SK-N-MC (cell line): ENCODE measurements around the gene TMEM59.
"Not testable (repeated sequence)": the region's sequence is repeated elsewhere in the genome, so short reads cannot be mapped to it uniquely, and the experiment has no call there.

ENCODE experiments used
- DNase-seq: peaks from one replicate; pipeline ENCODE4 v3.0.0-alpha.2; 2011; ENCODE audit warnings: low read depth, low spot score
- H3K27ac ChIP-seq: fragments of 200-600 bp; sonication (generic); 2 replicates; pipeline ENCODE4 v1.5.1; 2016; ENCODE audit warnings: mixed run types
- H3K36me3 ChIP-seq: fragments of 200-600 bp; sonication (generic); 2 replicates; pipeline ENCODE4 v1.6.1; 2017; ENCODE audit warnings: antibody characterized with exemption, low read length, mixed read lengths; ENCODE audit not compliant: insufficient read depth
- H3K4me3 ChIP-seq: fragments of 200-600 bp; sonication (generic); 2 replicates; pipeline ENCODE4 v1.5.1; 2016
- H3K9ac ChIP-seq: fragments of 200-600 bp; sonication (generic); 2 replicates; pipeline ENCODE4 v1.8.0; 2017; ENCODE audit warnings: mixed run types, mixed read lengths; ENCODE audit not compliant: insufficient read length
- H3K9me3 ChIP-seq: fragments of 200-600 bp; sonication (generic); 2 replicates; pipeline ENCODE4 v1.6.1; 2017; ENCODE audit warnings: low read depth, mild to moderate bottlenecking, antibody characterized with exemption, low read length, moderate library complexity, mixed read lengths
- EZH2 ChIP-seq: fragments of 200-600 bp; sonication (generic); IDR thresholded peaks from one replicate; pipeline ENCODE4 v1.6.1; 2017; ENCODE audit warnings: antibody characterized with exemption
- FOXP2 ChIP-seq: optimal IDR thresholded peaks from 2 replicates; pipeline ENCODE3; 2011; ENCODE audit warnings: mild to moderate bottlenecking, moderate library complexity; ENCODE audit not compliant: insufficient read depth; ENCODE audit errors: extremely low read length, control extremely low read depth
- POLR2AphosphoS5 ChIP-seq: IDR thresholded peaks from 2 replicates; pipeline ENCODE4 v1.6.1; 2012; ENCODE audit warnings: mild to moderate bottlenecking, low read depth, low read length, borderline replicate concordance

Gene TMEM59

GRCh38 chr1:54010415-54011117 lies 42.4 kb downstream of the TMEM59 start:
- Histone ChIP-seq H3K27ac (no peak overlapping the region), H3K36me3 (no peaks in the 10 kb centered on the region), H3K4me3 (no peak overlapping the region), H3K9me3 (no peaks in the 10 kb centered on the region), H3K9ac (no peak overlapping the region)
- DNase-seq, result no peak
- TF ChIP-seq EZH2 (no peak), POLR2AphosphoS5 (no peak), FOXP2 (no peak)

DNA sequence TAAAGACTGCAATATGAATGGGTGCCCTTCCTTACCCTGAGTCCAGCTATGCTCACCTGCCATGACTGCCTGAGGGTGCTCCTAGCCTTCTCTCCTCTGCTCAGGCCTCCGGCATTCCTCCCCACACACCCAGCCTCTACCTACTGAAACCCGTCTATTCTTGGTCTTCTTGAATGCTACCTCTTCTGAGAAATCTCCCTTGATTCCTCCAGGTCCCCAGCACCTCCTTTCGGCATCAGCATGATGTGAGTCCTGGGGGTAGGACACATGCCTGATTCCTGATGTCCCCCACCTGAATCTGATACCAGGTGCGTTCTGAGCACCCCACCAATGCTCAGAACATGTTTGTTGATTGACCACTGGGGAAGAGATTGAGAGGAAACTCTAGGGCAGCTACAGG lies 43.6 kb downstream of the TMEM59 start:
- no peak overlapping the region for H3K27ac ChIP-seq
- no peak overlapping the region for H3K9ac ChIP-seq
- no peak for DNase-seq
- H3K36me3 ChIP-seq, result no peaks in the 10 kb centered on the region
- no peak overlapping the region for H3K4me3 ChIP-seq
- H3K9me3 ChIP-seq, result no peaks in the 10 kb centered on the region
- no peak for TF ChIP-seq EZH2
- TF ChIP-seq FOXP2, result no peak
- no peak for TF ChIP-seq POLR2AphosphoS5

DNA sequence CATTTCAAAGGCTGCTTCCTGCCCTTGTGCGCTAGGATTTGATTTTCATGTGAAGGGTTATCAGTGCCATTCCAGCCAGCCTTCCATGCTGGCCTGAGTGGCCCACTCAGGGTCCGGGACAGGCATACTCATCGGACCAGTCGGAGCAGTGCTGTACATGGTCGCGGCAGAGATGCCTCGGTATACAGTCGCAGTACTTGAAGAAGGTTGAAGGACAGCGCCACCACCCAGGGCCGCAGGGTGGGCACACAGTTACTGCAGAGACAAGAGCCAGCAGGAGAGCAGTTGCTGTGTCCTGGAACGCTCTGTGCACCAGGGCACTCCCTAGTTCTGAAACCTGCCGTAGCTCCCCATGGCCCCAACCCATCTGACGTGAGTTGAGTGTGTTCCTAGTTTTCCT lies 44.1 kb downstream of the TMEM59 start:
- Histone ChIP-seq H3K36me3 (no peaks in the 10 kb centered on the region), H3K9me3 (no peaks in the 10 kb centered on the region), H3K27ac (no peak overlapping the region), H3K4me3 (no peak overlapping the region), H3K9ac (no peak overlapping the region)
- TF ChIP-seq EZH2, result no peak
- DNase-seq, result no peak

- Histone ChIP-seq H3K9me3 (no peaks in the 10 kb centered on the region), H3K27ac (no peak overlapping the region), H3K4me3 (no peak overlapping the region), H3K9ac (no peak overlapping the region), H3K36me3 (no peaks in the 10 kb centered on the region)
- TF ChIP-seq EZH2 (no peak), FOXP2 (no peak), POLR2AphosphoS5 (no peak)
- no peak for DNase-seq
These were observed 45.4 kb downstream of the TMEM59 start for GRCh38 chr1:54007613-54008012.

GRCh38 chr1:54006508-54006907 lies 46.5 kb downstream of the TMEM59 start:
- H3K27ac ChIP-seq, result no peak overlapping the region
- TF ChIP-seq POLR2AphosphoS5 (no peak), FOXP2 (no peak), EZH2 (no peak)
- DNase-seq, result no peak
- H3K9me3 ChIP-seq, result no peaks in the 10 kb centered on the region
- H3K36me3 ChIP-seq, result no peaks in the 10 kb centered on the region
- no peak overlapping the region for H3K9ac ChIP-seq
- H3K4me3 ChIP-seq, result no peak overlapping the region

DNA sequence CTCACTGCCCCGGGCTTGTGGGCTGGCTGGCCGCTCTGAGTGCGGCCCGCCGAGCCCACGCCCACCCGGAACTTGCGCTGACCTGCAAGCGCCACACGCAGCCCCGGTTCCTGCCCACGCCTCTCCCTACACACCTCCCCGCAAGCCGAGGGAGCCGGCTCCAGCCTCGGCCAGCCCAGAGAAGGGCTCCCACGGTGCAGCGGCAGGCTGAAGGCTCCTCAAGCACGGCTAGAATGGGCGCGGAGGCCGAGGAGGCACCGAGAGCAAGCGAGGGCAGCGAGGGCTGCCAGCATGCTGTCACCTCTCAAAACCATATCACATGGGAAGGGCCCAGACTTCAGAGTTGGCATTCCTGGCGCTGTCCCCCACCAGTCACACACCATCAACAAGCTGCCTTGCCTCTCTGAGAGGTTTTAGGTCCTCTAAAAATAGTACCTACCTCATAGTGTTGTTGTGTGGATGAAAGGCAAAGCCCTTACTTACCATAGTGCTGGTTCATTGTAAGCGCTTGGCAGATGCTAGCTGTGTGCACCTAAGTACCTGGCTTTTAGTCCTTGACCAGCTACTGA lies 48.4 kb downstream of the TMEM59 start:
- Histone ChIP-seq H3K9me3 (no peaks in the 10 kb centered on the region), H3K9ac (no peak overlapping the region), H3K4me3 (no peak overlapping the region), H3K27ac (no peak overlapping the region), H3K36me3 (no peaks in the 10 kb centered on the region)
- TF ChIP-seq EZH2, result no peak
- TF ChIP-seq POLR2AphosphoS5, result no peak
- TF ChIP-seq FOXP2, result no peak
- no peak for DNase-seq

DNA sequence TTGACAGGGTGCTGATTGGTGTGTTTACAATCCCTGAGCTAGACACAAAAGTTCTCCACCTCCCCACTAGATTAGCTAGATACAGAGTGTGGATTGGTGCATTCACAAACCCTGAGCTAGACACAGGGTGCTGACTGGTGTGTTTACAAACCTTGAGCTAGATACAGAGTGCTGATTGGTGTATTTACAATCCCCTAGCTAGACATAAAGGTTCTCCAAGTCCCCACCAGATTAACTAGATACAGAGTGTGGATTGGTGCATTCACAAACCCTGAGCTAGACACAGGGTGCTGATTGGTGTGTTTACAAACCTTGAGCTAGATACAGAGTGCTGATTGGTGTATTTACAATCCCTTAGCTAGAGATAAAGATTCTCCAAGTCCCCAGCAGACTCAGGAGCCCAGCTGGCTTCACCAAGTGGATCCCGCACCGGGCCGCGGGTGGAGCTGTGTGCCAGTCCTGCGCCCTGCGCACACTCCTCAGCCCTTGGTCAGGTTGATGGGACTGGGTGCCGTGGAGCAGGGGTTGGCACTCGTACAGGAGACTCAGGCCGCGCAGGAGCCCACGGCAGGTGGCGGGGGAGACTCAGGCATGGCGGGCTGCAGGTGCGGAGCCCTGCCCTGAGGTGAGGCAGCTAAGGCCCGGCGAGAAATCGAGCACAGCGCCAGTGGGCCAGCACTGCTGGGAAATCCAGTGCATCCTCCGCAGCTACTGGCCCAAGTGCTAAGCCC lies 49.1 kb downstream of the TMEM59 start:
- DNase-seq, H3K9me3 ChIP-seq, H3K27ac ChIP-seq, H3K9ac ChIP-seq, H3K4me3 ChIP-seq, H3K36me3 ChIP-seq: not testable (repeated sequence)

GRCh38 chr1:54003249-54003646 lies 49.8 kb downstream of the TMEM59 start:
- no peaks in the 10 kb centered on the region for H3K36me3 ChIP-seq
- TF ChIP-seq POLR2AphosphoS5, result no peak
- TF ChIP-seq EZH2, result no peak
- TF ChIP-seq FOXP2, result no peak

More at GRCh38 chr1:54003249-54003646, 49.8 kb downstream of the TMEM59 start:
- Histone ChIP-seq H3K9ac (no peak overlapping the region), H3K4me3 (no peak overlapping the region), H3K9me3 (no peaks in the 10 kb centered on the region), H3K27ac (no peak overlapping the region)
- DNase-seq, result no peak
